ENCODE measurements around the gene TCEAL8.

- TF ChIP-seq CTCF (IDR thresholded peaks at IDR 0.05; ENCODE audit: poor library complexity) (no peak), EZH2 (IDR thresholded peaks at IDR 0.05; ENCODE audit: borderline replicate concordance) (no peak), EZH2phosphoT487 (IDR thresholded peaks at IDR 0.05; ENCODE audit: low read depth, severe bottlenecking, unreplicated experiment) (no peak)
Observed at GRCh38 chrX:103220511-103221323, 34.2 kb downstream of the TCEAL8 start.

Measured in hepatocyte (in vitro differentiated cells).